ENCODE results near the gene CFAP97D2. TPM values are rescaled to one million over a fixed set of nuclear protein-coding genes. Genes with fewer than 3 reads are reported as not detected.

Gene CFAP97D2
- total and polyA plus RNA-seq, 5 experiments from 2014 or later, result 1.5 to 4.8 (median 2.6) TPM

DNA sequence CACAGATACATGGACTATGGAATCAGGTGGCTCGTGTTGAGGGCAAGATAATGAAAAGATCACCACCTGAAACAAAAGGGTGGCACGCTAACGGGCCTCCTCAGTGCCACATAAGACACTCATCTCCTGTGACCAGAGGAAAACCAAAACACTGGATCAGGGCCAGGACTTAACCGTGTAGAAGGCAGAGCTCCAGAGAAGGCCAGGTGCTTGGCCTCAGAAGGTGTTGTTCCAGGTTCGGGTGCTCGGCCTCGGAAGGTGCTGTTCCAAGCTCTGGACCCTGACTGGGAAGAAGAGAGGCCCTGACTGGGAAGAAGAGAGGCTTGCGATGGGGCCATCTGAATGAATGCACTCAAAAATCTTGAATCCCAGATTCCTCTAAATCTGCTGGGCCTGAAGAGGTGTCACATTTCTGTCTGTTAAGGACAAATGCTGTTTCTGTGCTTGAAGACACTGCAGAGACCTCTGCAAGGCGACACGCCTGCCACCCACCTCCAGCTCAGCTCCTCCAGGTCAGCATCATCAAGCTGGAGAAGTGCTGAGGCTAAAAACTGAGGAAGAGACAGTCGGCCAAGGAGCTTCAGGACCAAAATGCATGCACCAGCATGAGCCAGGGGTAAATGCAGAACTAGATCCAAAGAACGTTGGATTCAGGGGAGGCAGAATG, 44.0 kb upstream of the CFAP97D2 start:
- Mint-ChIP-seq H3K9me3 (peaks cover 0 to 3% (median 0%) of the 10 kb centered on the region in 9 donors), H3K4me1 (peaks cover 21 to 45% (median 36%) of the 10 kb centered on the region in 4 donors), H3K27ac (peak overlapping the region; percentile 11 to 87 (median 83)), H3K36me3 (peaks cover 6 to 11% (median 8%) of the 10 kb centered on the region in 3 donors), H3K4me3 (peak overlapping the region in 6 of 10 donors; percentile 49 to 86 (median 73)), H3K27me3 (peaks cover 0 to 2% (median 0%) of the 10 kb centered on the region in 5 donors)
- POLR2A ChIA-PET, result interaction anchor here (1.0 to 2.2 kb wide), 10 partner anchors 9 to 87 kb away, joined by 3 to 12 read pairs (median 4); no protein-coding TSS in a partner anchor
- peak in 1 of 10 donors; percentile 28 for DNase-seq
- no peak for ATAC-seq

DNA sequence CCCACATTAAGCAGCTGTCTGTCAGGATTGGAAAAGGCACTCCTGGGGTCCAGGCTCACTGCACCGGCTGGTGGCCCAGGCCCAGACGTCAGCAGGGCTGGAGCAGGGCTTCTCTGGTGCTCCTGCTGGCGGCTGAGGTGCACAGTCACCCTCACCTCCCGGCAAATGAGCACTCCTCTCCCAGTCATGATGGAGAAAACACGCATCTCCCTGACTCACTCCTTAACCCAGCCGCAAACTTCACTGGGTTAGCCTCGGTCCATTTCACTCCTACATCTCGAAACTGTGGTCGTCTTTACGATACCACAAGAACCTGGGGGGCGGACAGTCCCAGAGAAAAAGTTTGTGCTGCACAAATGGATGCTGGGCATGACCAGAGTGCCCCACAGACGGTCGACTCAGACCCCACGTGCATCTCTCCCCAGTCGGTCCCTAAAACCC, 43.3 kb upstream of the CFAP97D2 start:
- peaks cover 0 to 2% (median 0%) of the 10 kb centered on the region in 5 donors for H3K27me3 Mint-ChIP-seq
- H3K4me3 Mint-ChIP-seq, result peak overlapping the region in 3 of 10 donors; percentile 12 to 41 (median 39)
- peak overlapping the region in 9 of 10 donors; percentile 20 to 91 (median 70) for H3K27ac Mint-ChIP-seq
- no peak for DNase-seq
- no peak for ATAC-seq
- H3K36me3 Mint-ChIP-seq, result peaks cover 6 to 10% (median 8%) of the 10 kb centered on the region in 3 donors
- H3K9me3 Mint-ChIP-seq, result peaks cover 0 to 3% (median 0%) of the 10 kb centered on the region in 9 donors
- POLR2A ChIA-PET, result interaction anchor here (1.1 to 2.2 kb wide), 6 partner anchors 10 to 78 kb away, joined by 3 to 12 read pairs (median 6); no protein-coding TSS in a partner anchor
- H3K4me1 Mint-ChIP-seq, result peaks cover 21 to 39% (median 35%) of the 10 kb centered on the region in 4 donors

DNA sequence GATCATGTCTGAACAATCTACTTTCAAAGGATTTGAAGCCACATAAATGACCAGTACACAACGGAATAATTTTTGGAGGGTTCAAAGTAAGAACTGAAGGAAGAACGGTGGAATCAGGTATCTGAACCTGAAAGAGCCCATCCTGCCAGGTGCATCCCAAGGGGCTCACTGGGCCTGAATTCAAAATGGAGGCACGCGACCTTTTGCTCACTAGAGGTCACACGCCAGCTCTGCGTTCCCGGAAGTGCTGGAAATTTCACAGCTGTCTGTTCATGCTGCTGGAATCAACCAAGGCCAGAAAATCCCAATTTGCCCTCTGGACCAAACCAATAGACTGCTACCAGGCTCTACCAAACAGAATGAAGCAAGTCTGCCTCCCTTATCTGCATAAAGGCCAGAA, 42.5 kb upstream of the CFAP97D2 start:
- Mint-ChIP-seq H3K36me3 (peaks cover 0 to 4% (median 2%) of the 10 kb centered on the region in 3 donors), H3K4me3 (peak overlapping the region in 1 of 10 donors; percentile 11), H3K4me1 (peaks cover 21 to 39% (median 32%) of the 10 kb centered on the region in 4 donors), H3K27me3 (peaks cover 0 to 2% (median 0%) of the 10 kb centered on the region in 5 donors), H3K27ac (peak overlapping the region in 7 of 10 donors; percentile 68 to 91 (median 84)), H3K9me3 (peaks cover 0 to 2% (median 0%) of the 10 kb centered on the region in 9 donors)
- DNase-seq, result no peak
- POLR2A ChIA-PET, result interaction anchor here (0.7 kb wide), 1 partner anchor 90 kb away, joined by 3 read pairs; no protein-coding TSS in a partner anchor
- no peak for ATAC-seq

DNA sequence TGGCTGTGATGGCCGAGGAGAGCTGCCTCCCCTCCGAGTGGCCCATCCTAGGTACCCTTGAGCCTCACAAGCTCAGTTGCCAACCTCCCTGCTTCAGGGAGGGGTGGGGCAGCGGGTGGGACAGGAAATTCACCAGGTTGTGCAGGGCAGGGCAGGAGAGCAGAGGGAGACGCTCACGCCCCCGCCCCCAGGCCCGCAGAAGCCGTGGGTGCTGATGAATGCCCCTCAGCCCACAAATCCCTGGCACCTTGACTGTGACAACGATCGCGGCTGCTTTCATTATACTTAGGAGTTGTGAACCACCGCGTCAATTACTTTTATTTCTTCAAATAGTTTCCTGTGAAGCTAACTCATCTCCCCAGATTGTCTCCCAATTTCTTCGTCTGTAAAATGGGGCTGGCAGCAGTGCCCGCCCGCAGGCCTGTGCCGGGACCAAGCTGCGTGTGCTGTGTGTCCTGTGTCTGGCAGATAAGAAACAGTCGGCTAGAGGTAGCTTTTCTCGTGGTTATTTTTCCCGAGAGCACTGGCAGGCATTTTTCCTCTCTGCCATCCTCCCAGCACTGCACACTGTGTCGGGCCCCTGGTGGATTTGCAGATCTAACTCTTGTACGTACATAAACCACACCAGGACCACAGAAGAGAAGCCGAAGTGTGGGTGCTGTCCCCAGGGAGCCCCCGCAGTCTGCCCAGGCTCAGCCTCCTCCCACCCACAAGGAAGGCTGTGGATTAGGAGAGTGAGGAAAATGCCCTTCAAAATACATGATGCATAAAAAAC, 38.7 kb upstream of the CFAP97D2 start:
- no peaks in the 10 kb centered on the region for H3K36me3 Mint-ChIP-seq
- POLR2A ChIA-PET, result interaction anchor here (0.6 to 2.1 kb wide), 25 partner anchors 8 to 141 kb away, joined by 3 to 100 read pairs (median 4); partner anchors contain the start of genes CDC16, RASA3 and UPF3A
- peaks cover 10 to 30% (median 25%) of the 10 kb centered on the region in 4 donors for H3K4me1 Mint-ChIP-seq
- ATAC-seq (peak; percentile 15 to 29), DNase-seq (peak in 9 of 10 donors; percentile 38 to 79 (median 67))
- no peak overlapping the region for H3K27ac Mint-ChIP-seq
- H3K9me3 Mint-ChIP-seq, result peaks cover 0 to 2% (median 0%) of the 10 kb centered on the region in 9 donors
- H3K27me3 Mint-ChIP-seq, result no peaks in the 10 kb centered on the region
- no peak overlapping the region for H3K4me3 Mint-ChIP-seq

DNA sequence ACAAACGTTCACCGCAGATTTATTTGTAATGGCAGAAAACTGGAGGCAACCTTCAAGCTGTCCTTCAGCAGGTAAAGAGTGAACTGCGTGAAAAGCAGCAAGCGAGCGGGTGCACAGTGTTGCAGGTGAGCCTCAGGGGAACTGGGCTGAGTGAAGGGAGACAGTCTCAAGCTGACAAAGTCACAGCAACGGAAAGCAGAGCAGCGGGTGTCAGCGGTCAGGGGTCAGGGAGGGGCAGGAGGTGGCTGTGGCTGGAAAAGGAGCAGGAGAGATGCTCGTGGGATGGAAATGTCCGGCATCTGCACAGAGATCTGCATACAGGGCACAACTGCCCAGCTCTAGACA, 38.2 kb upstream of the CFAP97D2 start:
- peaks cover 9 to 30% (median 26%) of the 10 kb centered on the region in 4 donors for H3K4me1 Mint-ChIP-seq
- DNase-seq, result peak in 7 of 10 donors; percentile 40 to 75 (median 54)
- no peak overlapping the region for H3K4me3 Mint-ChIP-seq
- H3K9me3 Mint-ChIP-seq, result peaks cover 0 to 2% (median 0%) of the 10 kb centered on the region in 9 donors
- peak; percentile 19 to 35 for ATAC-seq
- no peak overlapping the region for H3K27ac Mint-ChIP-seq
- no peaks in the 10 kb centered on the region for H3K27me3 Mint-ChIP-seq
- POLR2A ChIA-PET, result interaction anchor here (0.7 to 2.1 kb wide), 24 partner anchors 8 to 141 kb away, joined by 3 to 100 read pairs (median 4); partner anchors contain the start of genes CDC16, RASA3 and UPF3A
- no peaks in the 10 kb centered on the region for H3K36me3 Mint-ChIP-seq

DNA sequence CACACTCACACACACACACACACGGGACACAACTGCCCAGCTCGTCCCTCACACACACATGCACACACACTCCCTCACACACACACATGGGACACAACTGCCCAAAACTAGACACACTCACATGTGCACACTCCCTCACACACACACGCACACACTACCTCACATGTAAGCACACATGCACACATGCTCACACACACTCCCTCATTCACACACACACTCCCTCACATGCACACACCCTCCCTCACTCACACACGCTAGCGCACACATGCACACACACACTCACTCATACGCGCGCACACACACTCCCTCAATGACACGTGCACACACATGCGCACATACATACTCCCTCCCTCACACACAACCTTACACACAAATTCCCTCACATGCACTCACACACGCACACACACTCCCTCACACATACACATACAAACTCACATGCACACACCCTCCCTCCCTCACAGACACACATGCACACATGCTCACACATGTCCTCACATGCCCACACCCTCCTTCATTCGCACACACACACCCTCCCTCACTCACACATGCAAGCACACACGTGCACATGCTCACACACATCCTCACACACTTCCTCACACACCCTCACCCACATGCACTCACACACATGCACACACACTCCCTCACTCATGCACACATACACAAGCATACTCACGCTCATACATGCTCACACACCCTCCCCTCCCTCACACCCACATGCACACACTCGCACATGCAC, 37.6 kb upstream of the CFAP97D2 start:
- H3K27me3 Mint-ChIP-seq, result no peaks in the 10 kb centered on the region
- H3K36me3 Mint-ChIP-seq, result peaks cover 0 to 4% (median 0%) of the 10 kb centered on the region in 3 donors
- ATAC-seq (no peak), DNase-seq (peak in 1 of 10 donors; percentile 38)
- POLR2A ChIA-PET, result interaction anchor here (0.7 to 5.4 kb wide), 20 partner anchors 10 to 140 kb away, joined by 3 to 191 read pairs (median 6); partner anchors contain the start of genes RASA3 and UPF3A
- peaks cover 0 to 2% (median 0%) of the 10 kb centered on the region in 9 donors for H3K9me3 Mint-ChIP-seq
- no peak overlapping the region for H3K27ac Mint-ChIP-seq
- H3K4me3 Mint-ChIP-seq, result no peak overlapping the region
- peaks cover 5 to 31% (median 27%) of the 10 kb centered on the region in 4 donors for H3K4me1 Mint-ChIP-seq

DNA sequence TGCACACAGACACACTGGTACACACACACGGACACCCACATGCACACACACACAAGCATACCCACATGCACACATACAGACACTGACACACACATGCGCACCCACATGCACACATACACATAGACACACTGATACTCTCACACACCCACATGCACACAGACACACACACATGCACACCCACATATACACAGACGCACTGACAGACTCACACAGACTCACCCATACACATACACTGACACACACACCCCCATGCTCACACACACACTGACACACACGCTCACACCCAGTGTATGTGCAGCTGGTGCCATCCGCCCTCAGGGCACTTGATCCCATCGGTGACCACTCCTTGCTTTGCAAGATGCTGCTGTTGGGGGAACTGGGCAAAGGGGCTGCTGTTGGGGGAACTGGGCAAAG, 36.9 kb upstream of the CFAP97D2 start:
- peaks cover 0 to 2% (median 0%) of the 10 kb centered on the region in 9 donors for H3K9me3 Mint-ChIP-seq
- DNase-seq (peak in 1 of 10 donors; percentile 65), ATAC-seq (peak in 1 of 2 donors; percentile 2)
- no peak overlapping the region for H3K27ac Mint-ChIP-seq
- H3K4me1 Mint-ChIP-seq, result peaks cover 9 to 35% (median 31%) of the 10 kb centered on the region in 4 donors
- POLR2A ChIA-PET, result interaction anchor here (0.7 to 5.4 kb wide), 14 partner anchors 10 to 87 kb away, joined by 3 to 191 read pairs (median 8); partner anchors contain the start of genes CFAP97D2 and RASA3
- H3K27me3 Mint-ChIP-seq, result no peaks in the 10 kb centered on the region
- peaks cover 0 to 7% (median 0%) of the 10 kb centered on the region in 3 donors for H3K36me3 Mint-ChIP-seq
- H3K4me3 Mint-ChIP-seq, result no peak overlapping the region

DNA sequence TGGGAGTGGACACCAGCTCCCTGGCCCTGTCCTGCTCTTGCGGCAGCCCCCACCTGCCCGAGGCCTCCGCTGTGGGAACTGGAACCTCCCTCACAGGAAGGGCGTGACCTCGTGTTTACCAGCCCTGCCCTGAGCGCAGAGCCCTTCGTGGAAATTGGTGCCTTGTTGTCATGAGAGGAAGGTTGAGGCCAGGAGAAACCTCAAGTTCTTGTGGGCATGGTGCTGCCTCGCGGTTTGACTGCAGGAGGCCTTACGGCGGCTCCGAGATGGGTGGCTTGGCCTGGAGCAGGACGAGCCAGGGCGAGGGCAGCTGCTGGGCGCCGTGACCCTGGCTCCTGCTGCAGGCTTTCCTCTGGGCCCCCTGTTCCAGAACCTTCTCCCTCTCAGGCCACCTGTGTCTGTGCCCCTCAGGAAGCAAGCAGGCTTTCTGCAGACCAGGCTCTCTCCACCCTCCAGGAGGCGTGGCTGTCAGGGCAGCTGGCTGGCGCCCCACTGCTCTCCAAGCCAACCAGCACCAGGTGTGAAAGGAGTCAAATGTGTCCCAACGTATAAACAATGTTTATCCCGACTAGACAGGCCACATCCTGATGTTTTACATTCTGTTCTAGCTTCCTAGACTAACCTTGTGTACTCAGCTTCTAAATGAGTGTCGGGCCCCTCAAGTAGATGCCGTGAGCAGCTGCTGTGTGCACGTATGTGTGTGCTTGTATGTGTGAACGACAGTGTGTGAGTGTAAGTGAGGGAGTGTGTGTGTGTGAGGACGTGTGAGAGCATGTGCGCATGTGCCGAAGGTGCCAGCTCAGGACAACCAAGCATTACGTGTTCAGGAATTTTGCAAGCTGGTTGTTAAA, 36.2 kb upstream of the CFAP97D2 start:
- peak; percentile 63 to 66 for ATAC-seq
- POLR2A ChIA-PET, result interaction anchor here (0.6 to 5.4 kb wide), 24 partner anchors 9 to 139 kb away, joined by 3 to 191 read pairs (median 4); partner anchors contain the start of genes CFAP97D2, RASA3 and UPF3A
- H3K9me3 Mint-ChIP-seq, result peaks cover 0 to under 1% (median 0%) of the 10 kb centered on the region in 9 donors
- no peak overlapping the region for H3K4me3 Mint-ChIP-seq
- no peaks in the 10 kb centered on the region for H3K27me3 Mint-ChIP-seq
- H3K4me1 Mint-ChIP-seq, result peaks cover 10 to 33% (median 31%) of the 10 kb centered on the region in 4 donors
- H3K36me3 Mint-ChIP-seq, result peaks cover 0 to 7% (median 0%) of the 10 kb centered on the region in 3 donors
- H3K27ac Mint-ChIP-seq, result no peak overlapping the region
- DNase-seq, result peak; percentile 47 to 92 (median 83)

DNA sequence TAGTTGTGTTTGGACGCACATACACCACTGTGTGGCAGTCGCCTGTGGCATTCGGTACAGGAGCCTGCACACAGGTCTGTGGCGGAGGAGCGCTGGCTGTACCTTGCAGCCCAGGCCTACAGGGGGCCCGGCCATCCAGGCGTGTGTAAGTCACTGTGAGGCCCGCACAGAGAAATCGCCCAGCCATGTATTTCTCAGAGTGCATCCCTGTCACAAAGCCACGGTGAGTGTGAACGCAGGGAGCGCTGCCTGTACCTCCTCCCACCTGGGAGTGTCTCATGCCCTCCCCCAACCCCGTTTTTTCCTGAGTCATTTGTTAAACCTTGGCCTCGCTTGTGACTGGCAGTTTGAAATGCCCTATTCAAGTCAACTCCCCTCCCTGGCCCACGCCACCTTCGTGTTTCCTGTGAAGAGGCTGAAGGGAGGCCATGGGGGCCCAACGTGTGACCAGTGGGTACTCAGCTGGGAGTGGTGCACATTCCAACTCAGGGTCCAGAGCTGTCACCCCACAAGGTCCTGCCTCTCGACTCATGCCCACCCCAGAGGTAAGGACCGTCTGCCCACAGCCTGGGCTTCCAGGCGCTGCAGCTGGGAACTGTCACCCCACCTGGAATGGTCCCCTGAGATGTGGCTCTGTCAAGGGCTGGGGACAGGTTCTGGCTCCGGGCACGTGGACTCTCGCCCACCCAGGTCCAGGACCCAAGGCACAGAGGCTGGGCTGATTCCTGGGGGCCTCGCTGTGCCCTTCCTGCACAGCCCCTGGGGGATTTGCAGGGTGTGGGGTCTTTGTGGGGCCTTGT, 35.1 kb upstream of the CFAP97D2 start:
- H3K9me3 Mint-ChIP-seq, result no peaks in the 10 kb centered on the region
- H3K4me3 Mint-ChIP-seq, result peak overlapping the region in 5 of 10 donors; percentile 14 to 77 (median 64)
- peak in 9 of 10 donors; percentile 47 to 83 (median 69) for DNase-seq
- peak; percentile 24 to 39 for ATAC-seq
- H3K36me3 Mint-ChIP-seq, result peaks cover 0 to 9% (median 2%) of the 10 kb centered on the region in 3 donors
- H3K27me3 Mint-ChIP-seq, result no peaks in the 10 kb centered on the region
- peak overlapping the region in 1 of 10 donors; percentile 99 for H3K27ac Mint-ChIP-seq
- peaks cover 12 to 42% (median 41%) of the 10 kb centered on the region in 4 donors for H3K4me1 Mint-ChIP-seq
- POLR2A ChIA-PET, result interaction anchor here (0.7 to 5.4 kb wide), 18 partner anchors 9 to 137 kb away, joined by 3 to 191 read pairs (median 10); partner anchors contain the start of genes CDC16, RASA3 and UPF3A
